Esophagus squamous epithelium (tissue), 5 donors: Measurements from ENCODE around the gene PEX11G. TPM values are rescaled to one million over a fixed set of nuclear protein-coding genes. Genes with fewer than 3 reads are reported as not detected.
"Not testable (repeated sequence)": the region's sequence is repeated elsewhere in the genome, so short reads cannot be mapped to it uniquely, and the experiment has no call there.

Experiments used
- DNase-seq: peaks from one replicate; lab custom pipeline; 2025; lab: John Stamatoyannopoulos, UW
- H3K27ac ChIP-seq, 4 donors: fragments of 200-600 bp; sonication (generic); one replicate each; pipeline ENCODE4 v1.5.1; 2016 to 2019; ENCODE audit warnings: mild to moderate bottlenecking in 1 of 4
- H3K27me3 ChIP-seq, 4 donors: fragments of 200-600 bp; sonication (generic); 1 replicate in 3 of 4; 2 replicates in 1 of 4; pipeline versions ENCODE4 v1.5.1 to v1.6.0; 2017 to 2021; ENCODE audit warnings: antibody characterized with exemption in 1 of 4
- H3K36me3 ChIP-seq, 3 donors: fragments of 200-600 bp; sonication (generic); one replicate each; pipeline ENCODE4 v1.5.1; 2016 to 2019
- H3K4me1 ChIP-seq, 3 donors: fragments of 200-600 bp; sonication (generic); one replicate each; pipeline ENCODE4 v1.5.1; 2017 to 2019
- H3K4me3 ChIP-seq, 4 donors: fragments of 200-600 bp; sonication (generic); 1 replicate in 3 of 4; 2 replicates in 1 of 4; pipeline ENCODE4 v1.5.1; 2016 to 2019; ENCODE audit warnings: mild to moderate bottlenecking in 2 of 4, moderate library complexity in 1 of 4
- H3K9me3 ChIP-seq, 3 donors: fragments of 200-600 bp; sonication (generic); one replicate each; pipeline ENCODE4 v1.5.1; 2016 to 2019
- POLR2A ChIP-seq, 4 donors: fragments of 450-650 bp; IDR thresholded peaks; one replicate each; pipeline ENCODE4 v1.6.1; 2017; ENCODE audit warnings: antibody characterized with exemption in 4 of 4, mild to moderate bottlenecking in 4 of 4, moderate library complexity in 3 of 4
- WGBS, 2 donors: methylation state at CpG; one replicate each; pipeline ENCODE4 v1.1.5; 2018; 5-methylcytosine and 5-hydroxymethylcytosine counted together
- intact Hi-C: fragments of 100-400 bp; cut with DNase I; formaldehyde crosslinking; loops from one replicate; pipeline ENCODE4 v1.15.0; 2022
- total RNA-seq, 4 donors: library from RNA; depleted of rRNA; stranded (reverse); fragments of >200 nt; gene quantifications; one replicate each; pipeline ENCODE4 v1.1.0, GENCODE V29; 2016
- TF ChIP-seq, protein P1 (sequence below), 6 experiments: fragments of 450-650 bp in 4 of 6; fragments of 200-600 bp in 2 of 6; sonication (generic) in 2 of 6; IDR thresholded peaks; one replicate each; pipeline ENCODE4 v1.5.1; 2016 to 2019; ENCODE audit warnings: antibody characterized with exemption in 6 of 6, mild to moderate bottlenecking in 4 of 6, moderate library complexity in 4 of 6
- donor health status: DM: yes; HTN: yes; CAD: no.

Gene PEX11G
- total RNA-seq, 4 donors from 2014 or later, result 1.1 to 6.7 (median 4.1) TPM

DNA sequence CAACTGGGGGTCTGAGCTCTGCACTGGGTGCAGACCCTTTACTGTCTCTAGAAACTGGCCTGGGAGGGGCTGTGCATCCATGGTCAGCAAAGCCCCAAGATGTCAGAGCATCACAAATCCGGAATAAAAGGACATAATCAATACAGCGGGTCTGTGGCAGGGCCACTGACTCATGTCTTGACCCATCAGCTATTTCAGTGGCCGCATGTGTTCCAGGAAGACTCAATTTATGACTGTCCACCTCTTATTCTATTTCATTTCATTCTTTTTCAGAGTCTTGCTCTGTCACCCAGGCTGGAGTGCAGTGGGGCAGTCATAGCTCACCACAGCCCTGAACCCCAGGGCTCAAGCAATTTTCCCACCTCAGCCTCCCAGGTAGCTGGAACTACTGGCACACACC lies 53.2 kb downstream of the PEX11G start:
- no peak for TF ChIP-seq POLR2A (IDR thresholded peaks at IDR 0.05)
- TF ChIP-seq, protein P1, sequence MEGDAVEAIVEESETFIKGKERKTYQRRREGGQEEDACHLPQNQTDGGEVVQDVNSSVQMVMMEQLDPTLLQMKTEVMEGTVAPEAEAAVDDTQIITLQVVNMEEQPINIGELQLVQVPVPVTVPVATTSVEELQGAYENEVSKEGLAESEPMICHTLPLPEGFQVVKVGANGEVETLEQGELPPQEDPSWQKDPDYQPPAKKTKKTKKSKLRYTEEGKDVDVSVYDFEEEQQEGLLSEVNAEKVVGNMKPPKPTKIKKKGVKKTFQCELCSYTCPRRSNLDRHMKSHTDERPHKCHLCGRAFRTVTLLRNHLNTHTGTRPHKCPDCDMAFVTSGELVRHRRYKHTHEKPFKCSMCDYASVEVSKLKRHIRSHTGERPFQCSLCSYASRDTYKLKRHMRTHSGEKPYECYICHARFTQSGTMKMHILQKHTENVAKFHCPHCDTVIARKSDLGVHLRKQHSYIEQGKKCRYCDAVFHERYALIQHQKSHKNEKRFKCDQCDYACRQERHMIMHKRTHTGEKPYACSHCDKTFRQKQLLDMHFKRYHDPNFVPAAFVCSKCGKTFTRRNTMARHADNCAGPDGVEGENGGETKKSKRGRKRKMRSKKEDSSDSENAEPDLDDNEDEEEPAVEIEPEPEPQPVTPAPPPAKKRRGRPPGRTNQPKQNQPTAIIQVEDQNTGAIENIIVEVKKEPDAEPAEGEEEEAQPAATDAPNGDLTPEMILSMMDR (IDR thresholded peaks at IDR 0.05), result no peak
- Histone ChIP-seq H3K4me3 (no peak overlapping the region), H3K27ac (no peak overlapping the region), H3K27me3 (no peaks in the 10 kb centered on the region), H3K4me1 (no peaks in the 10 kb centered on the region), H3K9me3 (no peaks in the 10 kb centered on the region), H3K36me3 (peaks cover 0 to 19% (median 5%) of the 10 kb centered on the region in 3 donors)
- 85 to 93% methylated on average over 2 to 3 of the region's 3 CpGs for WGBS, 2 donors
- no peak for DNase-seq
- intact Hi-C loops, result no loop called here

DNA sequence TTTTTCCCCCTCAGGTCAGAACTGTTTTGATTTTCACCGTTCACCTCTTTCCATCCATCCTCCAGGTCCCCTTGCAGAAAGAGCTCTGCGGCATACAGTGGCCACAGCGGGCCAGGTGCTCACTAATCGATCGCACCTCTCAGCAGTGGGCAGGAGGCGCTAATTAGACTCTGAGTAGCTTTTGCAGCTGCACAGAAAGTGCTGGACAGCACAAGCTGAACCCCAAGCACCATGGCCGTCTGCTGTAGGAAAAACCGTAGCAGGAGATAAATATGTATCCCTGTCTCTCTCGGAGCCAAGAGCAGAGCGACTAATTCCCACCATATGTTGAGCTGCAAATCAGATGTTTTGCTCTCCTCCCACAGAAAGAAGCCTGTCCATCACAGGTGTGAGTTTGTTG lies 54.4 kb downstream of the PEX11G start:
- Histone ChIP-seq H3K9me3 (no peaks in the 10 kb centered on the region), H3K4me1 (no peaks in the 10 kb centered on the region), H3K27me3 (no peaks in the 10 kb centered on the region), H3K36me3 (peaks cover 0 to 7% (median 0%) of the 10 kb centered on the region in 3 donors), H3K4me3 (no peak overlapping the region), H3K27ac (no peak overlapping the region)
- intact Hi-C loops, result no loop called here
- no peak for DNase-seq
- 90% methylated on average over 5 to 10 of the region's 10 CpGs for WGBS, 2 donors
- no peak for TF ChIP-seq POLR2A (IDR thresholded peaks at IDR 0.05)
- TF ChIP-seq, protein P1 (IDR thresholded peaks at IDR 0.05), result no peak

DNA sequence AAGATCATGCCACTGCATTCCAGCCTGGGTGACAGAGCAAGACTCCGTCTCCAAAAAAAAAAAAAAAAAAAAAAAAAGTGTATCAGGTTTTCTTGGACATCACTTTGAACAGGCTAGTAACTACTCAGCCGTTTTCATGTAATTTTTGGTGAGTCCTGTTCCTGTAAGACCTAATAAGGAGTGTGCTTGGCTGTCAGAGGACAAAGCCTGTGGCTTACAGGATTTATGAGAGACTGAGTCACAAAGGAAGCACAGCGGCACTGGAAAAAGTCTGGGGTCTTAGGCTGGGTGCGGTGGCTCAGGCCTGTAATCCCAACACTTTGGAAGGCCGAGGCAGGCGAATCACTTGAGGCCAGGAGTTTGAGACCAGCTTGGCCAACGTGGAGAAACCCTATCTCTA lies 55.4 kb downstream of the PEX11G start:
- intact Hi-C loops, H3K27ac ChIP-seq, DNase-seq, H3K4me3 ChIP-seq, H3K9me3 ChIP-seq, H3K4me1 ChIP-seq, H3K36me3 ChIP-seq, H3K27me3 ChIP-seq: not testable (repeated sequence)
- 72 to 82% methylated on average over 3 to 6 of the region's 7 CpGs for WGBS, 2 donors

DNA sequence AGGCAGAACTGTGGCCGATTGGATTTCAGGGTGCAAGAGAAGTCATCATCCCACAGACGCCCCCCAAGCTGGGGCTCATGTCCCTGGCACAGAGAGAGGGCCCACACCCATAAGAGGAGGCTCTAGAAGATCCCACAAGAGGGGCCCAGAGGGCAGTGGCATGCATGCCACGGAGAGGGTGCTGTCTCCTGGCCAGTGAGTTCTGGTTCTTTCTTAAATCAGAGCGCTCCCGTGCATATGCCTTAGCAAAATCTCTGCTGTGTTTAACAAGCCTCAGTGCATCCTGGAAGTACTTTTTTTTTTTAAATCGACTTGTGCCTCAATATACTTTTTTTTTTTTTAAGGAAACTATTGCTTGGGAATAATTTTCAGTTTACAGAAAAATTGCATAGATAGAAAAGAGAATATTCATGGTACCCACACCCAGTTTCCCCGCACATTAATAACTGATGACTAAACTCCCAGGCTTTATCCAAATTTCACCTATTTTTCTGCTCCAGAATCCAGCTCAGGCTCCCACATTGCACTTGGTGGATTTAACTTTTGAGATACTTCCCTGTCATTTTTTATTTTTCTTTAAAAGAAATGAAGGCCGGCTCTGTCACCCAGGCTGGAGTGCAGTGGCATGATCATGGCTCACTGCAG lies 59.1 kb downstream of the PEX11G start:
- WGBS, 2 donors, result 73 to 74% methylated on average over 7 to 8 of the region's 8 CpGs
- intact Hi-C loops, result no loop called here
- no peak for TF ChIP-seq POLR2A (IDR thresholded peaks at IDR 0.05)
- TF ChIP-seq, protein P1 (IDR thresholded peaks at IDR 0.05), result no peak
- H3K9me3 ChIP-seq, result no peaks in the 10 kb centered on the region
- no peak overlapping the region for H3K27ac ChIP-seq
- no peak overlapping the region for H3K4me3 ChIP-seq
- peaks cover 0 to 35% (median 15%) of the 10 kb centered on the region in 3 donors for H3K4me1 ChIP-seq
- no peak for DNase-seq
- no peaks in the 10 kb centered on the region for H3K36me3 ChIP-seq
- H3K27me3 ChIP-seq, result no peaks in the 10 kb centered on the region

DNA sequence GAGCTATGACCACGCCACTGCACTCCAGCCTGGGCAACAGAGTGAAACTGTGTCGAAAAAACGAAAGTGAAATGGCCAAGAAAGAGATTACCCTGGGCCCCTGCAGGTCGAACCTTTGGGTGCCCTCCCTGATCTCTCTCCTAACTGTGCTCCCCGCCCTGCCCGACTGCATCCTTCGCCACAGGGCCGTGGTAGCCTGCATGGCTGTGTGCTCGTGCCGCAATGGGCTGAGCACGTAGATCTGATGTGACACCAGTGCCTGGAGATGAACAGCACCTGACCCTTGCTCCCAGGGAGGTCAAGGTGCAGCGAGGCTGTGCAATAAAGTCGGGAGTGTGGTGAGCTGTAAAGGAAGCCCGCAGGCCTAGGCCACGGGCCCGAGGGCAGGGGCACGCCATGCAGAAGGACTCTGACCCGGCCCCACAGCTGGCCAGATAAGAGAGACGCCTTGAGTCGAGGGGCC lies 60.2 kb downstream of the PEX11G start:
- H3K4me1 ChIP-seq, result peaks cover 0 to 44% (median 15%) of the 10 kb centered on the region in 3 donors
- peaks cover 0 to 4% (median 0%) of the 10 kb centered on the region in 3 donors for H3K36me3 ChIP-seq
- no peak for TF ChIP-seq POLR2A (IDR thresholded peaks at IDR 0.05)
- TF ChIP-seq, protein P1 (IDR thresholded peaks at IDR 0.05), result no peak
- intact Hi-C loops, result no loop called here
- no peaks in the 10 kb centered on the region for H3K9me3 ChIP-seq
- no peak overlapping the region for H3K27ac ChIP-seq
- no peak overlapping the region for H3K4me3 ChIP-seq
- WGBS, 2 donors, result 88 to 89% methylated on average over 14 to 15 of the region's 20 CpGs
- no peaks in the 10 kb centered on the region for H3K27me3 ChIP-seq
- no peak for DNase-seq
